Stimulated activated CD4-positive, alpha-beta T cell treated with anti-CD3 and anti-CD28 coated beads, Interleukin-2, amount 100 ng/mL, for 24 hours (primary cell): ENCODE results near the gene LHPP.

Source experiments
- DNase-seq, 2 donors: peaks; one replicate each; pipeline ENCODE4 v3.0.0-alpha.2; 2020

The LHPP gene

DNA sequence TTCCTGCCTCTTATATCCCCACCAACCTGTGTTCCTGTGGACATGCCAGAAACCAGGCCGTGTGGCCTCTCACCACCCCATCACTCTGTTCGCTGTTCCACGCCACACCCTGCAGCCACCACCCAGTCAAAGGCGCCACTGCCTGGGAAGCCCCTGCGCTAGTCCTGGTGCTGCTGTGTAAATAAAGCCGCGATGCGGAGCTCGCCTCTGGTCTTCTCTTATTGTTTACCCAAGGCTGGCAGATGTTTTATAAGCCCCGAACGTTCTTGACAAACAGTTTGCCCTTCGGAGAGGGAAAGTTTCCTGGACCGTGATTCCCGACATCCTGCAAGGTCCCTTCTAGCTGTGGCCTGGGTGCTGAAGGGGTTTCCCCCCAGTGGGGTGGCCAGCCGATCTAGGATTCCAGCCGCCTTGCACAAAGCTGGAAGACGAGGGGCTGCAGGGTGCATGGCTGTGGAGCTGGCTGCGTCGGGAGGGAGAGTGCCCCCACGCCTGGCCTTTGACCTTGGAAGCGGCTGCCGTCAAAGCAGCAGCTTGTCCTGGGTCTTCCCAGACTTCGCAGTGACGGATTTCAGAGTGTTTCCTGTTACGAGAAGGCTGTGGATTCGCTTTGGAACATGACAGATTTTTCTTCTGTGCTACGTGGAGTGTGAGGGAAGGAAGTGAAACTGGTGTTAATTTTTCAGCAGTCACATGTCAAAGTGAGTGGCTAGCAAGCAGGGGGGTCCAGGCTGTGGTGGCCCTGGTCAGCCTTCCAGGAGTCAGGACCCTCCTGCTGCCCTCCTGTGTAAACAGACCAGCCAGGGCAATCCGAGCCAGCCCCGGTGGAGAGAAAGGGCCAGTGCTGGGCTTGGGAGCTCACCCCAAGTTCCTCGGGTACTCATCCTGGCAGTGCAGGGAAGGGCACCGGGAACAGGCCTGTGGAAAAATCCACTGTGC is 61.6 kb downstream of the LHPP start:
- no peak for DNase-seq

DNA sequence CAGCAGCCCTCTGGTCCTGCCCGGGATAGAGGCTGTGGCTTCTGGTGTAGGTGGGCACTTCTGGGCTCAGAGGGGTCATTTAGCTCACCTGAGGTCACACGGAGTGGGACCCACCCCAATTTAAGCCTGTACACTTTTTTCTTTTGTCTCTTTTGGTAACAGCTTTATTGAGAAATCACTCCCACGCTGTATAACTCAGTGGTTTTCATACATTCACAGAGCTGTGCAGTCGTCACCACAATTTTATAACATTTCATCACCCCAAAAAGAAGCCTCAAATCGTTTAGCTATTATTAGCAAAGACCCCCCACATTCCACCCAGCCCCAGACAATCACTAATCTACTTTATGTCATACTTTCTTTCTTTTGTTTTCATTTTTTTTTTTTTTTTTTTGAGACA is 62.3 kb downstream of the LHPP start:
- DNase-seq, result no peak

DNA sequence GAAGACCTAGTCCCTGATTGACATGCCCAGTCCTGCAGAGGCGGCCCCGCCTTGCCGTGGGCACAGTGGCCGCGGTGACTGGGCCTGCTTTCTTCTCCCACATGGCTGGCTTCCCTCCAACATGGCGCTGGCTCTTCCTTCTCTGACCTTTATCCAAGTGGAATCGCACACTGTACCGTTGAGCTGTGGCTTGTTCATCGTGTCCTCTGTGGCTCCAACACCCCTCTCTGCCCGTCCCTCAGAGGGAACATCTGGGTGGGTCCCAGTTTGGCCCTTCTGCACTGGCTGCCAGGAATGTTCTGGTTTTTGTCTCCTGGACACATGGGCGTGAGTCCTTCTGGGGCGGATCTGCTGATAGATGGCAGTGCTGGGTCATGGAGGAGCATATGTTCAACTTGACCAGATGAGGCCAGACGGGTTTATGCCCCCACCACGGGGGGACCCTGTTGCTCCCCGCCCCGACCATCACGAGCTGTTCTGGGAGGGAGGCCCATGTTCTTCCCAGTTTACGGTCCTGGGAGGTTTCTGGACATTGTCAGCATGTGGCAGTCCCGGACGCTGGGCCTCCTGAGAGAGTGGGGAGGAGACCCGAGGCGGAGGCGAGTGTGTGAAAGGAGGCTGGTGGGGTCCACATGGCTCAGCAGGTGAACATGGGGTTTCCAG is 63.5 kb downstream of the LHPP start:
- no peak for DNase-seq

DNA sequence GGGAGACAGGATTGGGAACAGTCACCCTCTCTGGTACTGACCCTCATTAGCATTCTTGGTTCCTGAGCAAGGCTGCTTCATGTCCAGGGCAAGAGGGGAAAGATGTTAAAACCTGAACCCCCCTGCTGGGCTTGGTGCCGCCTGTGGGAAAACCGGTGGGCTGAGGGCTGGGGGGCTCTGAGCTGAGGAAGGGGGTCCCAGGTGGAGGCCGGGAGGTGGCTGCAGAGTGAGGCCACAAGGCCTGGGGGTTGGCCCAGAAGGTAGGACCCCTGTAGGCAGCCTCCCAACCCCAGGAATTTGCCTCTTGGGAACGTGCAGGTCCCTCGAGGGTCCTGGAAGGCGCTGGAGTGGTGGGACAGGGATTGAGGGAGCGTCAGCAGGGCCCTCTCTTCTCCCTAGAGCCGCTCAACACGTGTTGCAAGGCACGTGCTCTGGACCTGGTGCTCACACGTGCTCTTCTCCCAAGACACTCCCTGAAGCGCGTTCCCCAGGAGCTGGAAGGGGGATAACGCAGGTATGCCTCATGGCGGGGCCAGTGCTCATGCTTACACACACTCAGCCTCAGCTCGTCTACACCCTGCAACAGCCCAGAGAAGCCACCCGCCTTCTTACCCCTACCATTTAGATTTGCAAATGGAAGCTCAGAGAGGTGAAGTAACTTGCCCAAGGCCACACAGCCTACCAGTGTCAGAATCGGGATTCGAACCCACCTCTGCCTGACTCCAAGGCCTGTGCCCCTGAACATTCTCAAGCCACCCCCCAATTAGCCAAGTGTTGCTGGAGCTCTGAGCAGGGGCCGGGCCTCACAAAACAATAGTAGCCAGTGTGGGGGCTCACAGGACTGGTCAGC is 64.4 kb downstream of the LHPP start:
- DNase-seq, result no peak

DNA sequence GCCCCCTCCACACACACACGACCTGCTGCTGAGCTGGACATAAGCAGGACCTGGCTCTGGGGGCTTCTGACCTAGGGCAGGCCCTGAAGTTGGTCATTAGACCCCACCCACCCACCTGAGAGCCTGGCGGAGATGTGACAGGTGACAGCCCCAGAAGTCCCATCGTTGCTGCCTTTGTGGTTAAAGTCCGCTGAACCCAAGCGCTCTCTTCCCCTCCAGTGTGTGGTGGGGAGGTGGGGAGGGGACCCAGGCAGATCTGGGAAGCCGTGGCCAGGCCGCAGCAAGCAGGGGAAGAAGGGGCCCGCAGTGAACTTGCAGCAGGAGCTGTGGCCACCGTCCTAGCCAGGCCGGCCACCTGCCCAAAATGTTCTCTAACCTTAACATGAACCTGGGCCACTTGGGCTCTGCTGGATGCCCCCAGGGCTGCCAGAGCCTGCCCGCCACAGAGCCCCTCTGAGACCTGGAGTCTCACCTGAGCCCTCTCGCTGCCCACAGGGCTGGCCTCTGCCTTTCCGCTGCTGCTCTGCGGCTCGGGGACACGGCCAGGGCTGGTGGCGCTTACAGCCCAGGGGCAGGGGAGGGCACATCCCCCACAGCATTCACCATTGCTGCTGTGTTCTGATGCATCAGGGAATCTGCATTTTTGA is 65.1 kb downstream of the LHPP start:
- no peak for DNase-seq

DNA sequence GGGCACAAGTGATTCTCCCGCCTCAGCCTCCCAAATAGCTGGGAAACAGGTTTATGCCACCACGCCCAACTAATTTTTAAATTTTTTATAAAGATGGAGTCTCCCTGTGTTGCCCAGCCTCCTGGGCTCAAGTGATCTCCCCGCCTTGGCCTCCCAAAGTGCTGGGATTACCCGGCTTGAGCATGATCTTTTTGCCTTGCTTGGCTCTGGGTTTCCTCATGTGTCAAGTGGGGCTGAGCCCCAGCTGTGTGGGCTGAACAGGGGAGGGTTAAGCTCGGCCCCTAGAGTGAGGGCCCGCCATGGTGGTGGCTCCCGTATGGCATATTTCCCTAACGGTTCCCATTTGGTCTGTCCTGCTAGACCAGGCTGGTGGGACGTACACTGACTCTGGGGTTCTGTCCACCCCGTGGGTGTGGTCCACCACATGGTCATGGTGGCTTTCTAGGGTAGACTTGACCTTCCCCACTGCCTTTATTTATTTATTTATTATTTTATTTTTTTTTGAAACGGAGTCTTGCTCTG is 66.3 kb downstream of the LHPP start:
- no peak for DNase-seq

DNA sequence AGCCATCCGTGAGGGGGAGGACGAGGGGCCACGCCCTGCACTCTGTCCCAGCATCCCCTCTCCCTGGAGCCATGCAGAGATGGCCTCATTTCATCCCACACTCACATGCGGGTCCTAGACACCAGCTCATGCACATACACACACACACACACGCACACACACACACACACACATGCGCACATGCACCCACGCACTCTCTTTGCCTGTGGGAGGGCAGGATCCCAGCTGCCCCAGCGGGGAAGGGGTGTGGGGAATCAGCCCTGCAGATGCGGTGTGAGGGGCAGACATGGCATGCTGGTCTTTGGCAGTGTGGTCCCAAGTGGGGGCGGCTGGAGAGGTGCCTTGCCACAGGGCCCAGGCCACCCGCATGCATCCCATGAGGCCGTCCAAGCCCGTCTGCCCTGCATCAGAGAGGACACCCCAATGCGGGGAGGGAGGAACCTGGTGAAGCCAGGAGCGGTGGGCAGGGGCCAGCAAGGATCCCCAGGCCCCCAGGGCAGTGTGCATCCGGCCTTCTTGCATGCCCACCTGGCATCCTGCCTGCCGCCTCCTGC is 68.1 kb downstream of the LHPP start:
- DNase-seq, result no peak

DNA sequence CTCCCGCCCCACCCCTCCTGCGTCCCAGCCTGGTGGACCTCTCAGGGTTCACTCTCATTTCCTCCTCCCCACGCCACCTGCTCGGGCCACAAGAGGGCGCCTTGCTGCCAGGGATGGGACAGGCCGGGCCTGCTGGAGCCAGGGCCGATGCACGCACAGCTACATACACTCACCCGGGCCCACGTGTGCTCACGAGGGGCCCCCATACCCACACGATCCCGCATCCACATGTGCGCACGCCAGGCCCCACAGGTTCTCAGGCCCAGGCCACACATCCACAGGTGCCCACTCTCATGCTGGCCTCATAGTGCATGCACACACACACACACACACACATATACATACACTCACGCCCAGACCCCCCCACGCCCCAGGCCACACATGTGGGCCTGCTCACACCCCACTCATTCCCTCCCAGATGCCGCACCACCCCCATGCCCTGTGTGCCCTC is 68.6 kb downstream of the LHPP start:
- DNase-seq, result peak; percentile 90 to 91

DNA sequence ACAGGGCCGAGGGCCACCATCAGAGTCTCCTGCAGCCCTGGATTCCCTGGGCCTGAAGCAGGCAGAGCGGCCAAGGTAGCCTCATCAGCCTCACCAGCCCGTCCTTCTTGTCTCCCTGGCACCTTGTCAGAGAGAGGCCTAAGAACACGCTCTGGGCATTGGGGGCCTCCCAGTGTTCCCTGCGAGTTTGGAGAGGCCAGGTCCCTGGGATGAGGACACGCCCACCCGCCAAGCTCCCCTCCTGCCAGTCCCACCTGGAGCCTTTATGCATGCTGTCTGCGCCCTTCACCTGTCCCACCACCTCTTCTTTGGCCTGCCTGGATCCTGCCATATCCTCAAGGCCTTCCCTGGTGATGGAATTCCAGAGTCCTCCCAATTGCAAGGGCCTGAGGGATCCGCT is 69.2 kb downstream of the LHPP start:
- no peak for DNase-seq

DNA sequence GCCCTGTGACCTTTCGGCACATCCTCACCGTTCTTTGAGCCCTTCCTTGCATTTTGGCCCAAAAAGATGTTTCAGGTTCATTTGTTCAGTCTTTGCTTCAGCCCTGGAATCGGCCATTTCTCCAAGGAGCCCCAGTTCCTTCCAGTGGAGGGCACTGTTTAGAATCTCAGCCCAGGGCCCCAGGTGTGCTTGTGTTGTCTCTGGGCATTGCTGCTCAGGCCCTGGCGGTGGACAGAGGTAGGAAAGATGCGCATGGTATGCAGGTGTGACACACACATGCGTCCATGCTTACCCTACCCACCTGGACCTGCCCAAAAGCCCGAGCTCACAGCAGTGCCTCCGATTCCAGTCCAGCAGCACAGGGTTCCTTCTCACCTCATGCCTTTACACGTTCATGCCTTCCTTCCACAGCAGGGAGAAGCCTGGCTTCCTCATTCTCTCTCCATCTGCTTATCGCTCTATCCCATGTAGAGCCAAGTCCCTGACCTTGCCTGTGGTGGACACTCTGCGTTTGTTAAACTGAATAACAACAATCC is 70.6 kb downstream of the LHPP start:
- DNase-seq, result no peak

DNA sequence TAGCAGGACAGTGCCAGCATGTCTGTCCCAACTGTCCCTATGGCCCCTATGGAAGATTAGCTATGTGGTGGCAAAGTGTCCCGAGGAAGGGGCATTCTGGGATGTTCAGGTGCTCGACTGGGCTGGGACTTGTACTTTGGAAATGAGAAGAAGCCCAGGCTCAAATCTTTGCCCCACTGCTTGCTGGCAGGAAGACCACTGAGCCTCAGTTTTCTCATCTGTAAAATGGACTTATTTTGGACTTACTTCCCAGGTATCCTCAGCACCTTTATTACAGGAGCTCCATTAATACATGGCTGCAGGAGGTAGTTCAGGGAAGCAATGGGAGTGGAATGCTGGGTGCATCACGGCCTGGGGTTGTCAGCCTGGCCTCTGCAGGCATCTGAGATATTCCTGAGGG is 71.2 kb downstream of the LHPP start:
- no peak for DNase-seq

DNA sequence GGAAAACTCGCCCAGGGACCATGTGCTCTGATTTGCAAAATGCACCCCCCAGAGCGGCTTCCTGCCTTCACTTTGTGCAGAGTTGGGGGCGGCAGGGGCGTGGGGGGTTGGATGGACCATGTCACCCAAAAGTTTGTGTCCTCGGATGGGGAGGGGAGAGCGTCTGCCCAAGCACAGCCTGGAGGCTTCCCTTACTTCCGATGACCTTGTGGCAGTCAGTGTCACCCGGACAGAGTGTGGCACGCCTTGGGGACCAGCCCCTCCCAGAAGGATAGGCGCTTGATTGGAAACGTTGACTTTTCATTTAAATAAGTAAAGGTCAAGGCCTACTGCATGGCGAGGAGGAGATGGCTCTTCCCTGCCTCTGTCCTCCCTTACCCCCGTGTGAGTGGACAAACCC is 71.6 kb downstream of the LHPP start:
- DNase-seq, result no peak

DNA sequence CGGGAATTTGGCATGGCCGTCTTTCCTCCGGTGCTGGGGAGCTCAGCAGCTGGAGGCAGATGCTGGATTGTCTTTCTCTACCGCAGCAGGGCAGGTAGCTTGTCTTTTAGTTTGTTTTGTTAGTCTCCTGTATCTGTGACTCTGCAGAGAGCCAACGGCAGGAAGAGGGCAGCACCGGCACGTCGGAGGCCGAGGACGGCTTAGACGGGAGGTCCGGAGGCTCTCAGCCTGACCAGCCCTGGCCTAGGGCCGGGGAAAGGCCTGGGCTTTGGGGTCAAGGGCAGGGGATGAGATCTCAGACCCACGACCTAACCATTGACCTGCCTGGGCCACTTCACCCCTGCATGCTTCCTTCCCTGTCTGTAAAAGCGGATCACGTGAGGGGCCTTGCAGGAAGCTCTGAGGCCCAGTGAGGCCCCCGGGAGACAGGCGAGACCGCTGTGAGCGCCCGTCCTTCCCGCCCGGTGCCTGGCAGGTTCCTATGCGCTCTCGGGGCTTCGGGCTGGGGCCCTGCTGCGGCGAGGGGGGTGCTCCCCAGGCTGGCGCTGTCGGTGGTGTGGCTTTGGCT is 72.7 kb downstream of the LHPP start:
- DNase-seq, result no peak

DNA sequence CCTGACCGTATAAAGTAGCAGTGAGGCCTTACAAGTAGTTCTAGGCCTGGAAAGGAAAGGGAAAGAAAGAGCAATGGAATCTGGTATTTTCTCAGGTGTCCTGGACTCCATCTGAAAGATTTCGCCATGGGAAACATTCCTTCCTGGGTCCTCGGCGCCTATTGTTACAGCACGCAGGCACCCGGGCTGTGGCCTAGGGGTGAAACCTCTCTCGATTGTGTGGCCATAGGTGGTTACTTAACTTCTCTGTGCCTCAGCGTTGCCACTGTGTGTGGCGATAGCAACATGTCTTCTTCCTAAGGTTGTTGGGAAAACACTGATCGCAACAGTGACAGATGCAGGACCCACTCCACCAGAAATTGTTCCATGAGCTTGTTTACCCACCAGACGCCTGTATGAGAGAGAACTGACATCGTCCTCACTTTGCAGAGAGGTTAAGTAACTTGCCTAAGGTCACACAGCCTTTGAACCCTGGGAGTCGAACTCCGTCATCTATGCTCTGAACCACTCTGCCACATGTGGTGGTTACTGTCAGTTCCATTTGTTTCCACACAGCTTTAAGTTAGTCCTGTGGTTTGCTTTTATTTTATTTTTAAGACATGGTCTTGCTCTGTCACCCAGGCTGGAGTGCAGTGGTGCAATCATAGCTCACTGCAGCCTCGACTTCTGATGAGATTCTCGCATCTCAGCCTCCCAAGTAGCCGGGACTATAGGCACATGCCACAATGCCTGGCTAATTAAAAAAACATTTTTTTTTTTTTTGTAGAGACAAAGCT is 73.4 kb downstream of the LHPP start:
- no peak for DNase-seq

DNA sequence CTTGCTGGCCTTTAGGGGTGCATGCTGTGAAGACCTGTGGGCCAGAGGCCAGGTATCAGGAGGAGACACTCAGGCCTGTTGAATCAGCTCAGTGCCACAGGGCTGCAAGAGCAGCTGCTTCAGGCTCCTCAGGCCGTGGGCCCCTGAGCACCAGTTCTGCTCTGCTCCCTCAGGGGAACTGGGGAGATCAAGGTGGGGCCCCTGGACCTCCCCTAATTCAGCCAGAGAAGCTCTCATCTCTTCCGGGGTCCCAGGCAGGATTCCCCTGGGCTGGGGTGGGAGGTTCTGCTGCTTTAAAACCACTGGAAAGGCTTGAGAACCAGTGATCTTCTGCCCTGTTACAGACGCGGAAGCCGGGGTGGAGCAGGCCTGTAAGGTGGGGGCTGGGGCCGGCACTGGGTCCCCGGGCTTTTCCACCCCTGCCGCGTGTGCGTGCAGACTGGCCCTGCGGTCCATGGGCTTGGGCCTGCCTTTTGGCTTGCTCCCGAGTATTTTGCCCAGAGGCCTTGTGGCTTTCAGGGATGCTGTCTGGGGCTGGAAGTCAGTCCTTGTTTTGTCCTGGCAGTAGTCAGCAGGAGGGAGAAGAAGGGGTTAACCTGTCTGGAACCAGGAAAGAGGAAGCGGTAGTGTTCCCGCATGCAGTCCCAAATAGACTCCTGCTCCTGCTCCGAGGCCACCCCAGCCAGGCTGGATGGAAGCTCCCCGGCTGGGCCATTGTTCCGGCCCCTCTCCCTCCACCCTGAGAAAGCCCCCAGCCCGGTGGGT is 74.3 kb downstream of the LHPP start:
- DNase-seq, result no peak

DNA sequence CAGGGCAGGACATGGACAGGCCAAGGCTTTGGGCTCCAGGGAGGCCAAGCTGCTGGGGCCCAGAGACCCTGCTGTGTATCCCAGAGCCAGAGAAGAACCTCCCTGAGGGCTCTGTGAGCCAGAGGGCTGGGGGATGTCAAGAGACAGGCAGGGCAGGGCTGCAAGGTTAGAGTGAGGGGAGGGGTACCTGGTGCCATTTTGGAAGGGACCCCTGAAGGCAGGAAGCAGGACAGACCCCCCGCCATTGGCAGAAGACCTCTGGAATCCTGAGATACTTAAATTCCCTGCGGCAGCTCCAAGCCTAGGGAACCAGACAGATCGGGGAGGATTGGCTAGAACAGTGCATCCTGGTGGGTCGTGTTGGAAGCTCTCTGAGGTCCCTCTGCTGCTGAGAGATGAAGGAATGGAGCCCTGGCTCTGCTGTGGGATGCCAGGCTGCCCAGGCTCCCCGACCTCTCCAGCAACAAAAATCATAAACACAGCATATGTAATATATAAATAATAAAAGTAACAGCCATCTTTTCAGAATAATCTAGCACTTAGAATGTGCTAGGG is 75.0 kb downstream of the LHPP start:
- DNase-seq, result no peak

DNA sequence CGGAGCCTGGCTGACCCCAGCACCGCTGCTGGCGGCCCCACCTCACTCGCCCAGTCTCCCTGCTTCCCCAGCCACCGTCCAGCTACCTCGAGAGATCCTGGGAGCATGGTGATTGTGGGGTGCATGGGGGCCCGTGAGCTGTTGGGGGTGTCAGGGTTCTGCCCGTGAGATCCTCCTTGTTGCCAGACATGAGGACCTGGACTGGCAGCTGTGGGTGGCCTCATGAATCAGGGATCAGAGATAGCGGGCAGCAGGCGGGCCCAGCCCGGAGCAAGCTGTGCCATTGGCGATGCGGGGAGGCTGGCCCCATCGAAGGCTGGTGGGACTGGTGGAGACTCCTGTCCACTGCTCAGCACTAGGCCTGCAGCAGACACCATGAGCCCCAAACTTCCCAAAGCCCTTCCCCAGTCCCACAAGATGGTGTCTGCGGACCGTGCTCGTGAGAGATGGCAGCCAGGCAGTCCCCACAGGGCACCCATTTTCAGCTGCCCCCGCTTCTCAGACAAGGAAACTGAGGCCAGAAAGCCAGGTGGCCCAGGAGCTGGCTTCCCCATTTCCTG is 75.6 kb downstream of the LHPP start:
- no peak for DNase-seq

DNA sequence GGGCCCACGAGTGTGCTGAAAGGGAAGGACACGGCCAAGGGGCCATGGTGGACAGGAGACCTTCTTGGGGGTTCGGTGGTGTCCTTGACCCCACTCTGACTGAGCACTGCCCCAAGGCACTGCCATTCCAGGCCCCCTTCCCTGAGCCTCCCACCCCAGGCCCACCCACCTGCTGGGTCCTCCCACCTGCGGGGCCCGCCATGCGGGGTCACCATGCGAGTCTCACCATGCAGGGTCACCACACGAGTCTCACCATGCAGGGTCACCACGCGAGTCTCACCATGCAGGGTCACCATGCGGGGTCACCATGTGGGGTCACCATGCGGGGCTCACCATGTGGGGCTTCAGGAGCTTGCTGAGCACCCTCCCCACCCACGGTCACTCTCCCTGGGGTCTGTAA is 76.3 kb downstream of the LHPP start:
- DNase-seq, result no peak

DNA sequence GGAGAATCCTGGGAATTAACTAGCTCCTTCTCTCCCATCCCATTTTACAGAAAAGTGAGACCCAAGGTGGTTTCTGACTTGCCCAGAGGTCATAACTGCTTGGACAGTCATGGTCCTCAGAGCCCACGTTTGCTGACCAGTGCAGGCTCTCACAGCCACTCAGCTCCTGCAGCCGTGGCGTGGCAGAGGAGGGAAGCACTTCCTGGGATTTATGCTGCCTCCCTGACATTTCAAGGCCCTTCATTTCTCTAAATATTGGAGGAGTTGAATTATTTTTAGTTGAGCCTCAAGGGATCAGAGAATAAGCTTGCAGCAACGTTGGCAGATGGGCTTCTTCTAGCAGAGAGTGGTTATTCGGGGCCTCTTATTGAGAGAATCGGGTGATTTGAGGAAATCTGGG is 77.1 kb downstream of the LHPP start:
- DNase-seq, result no peak
